DND-41 (cell line): ENCODE results near the gene ARL8A.

Experiments
- ATAC-seq: fragments of 200-7000 bp; cut with Tn5 transposase; 3 replicates; pipeline ENCODE4 v1.9.1; 2021; ENCODE audit warnings: low read depth; ENCODE audit not compliant: insufficient read depth
- DNase-seq: peaks from one replicate; pipeline ENCODE4 v3.0.0-alpha.2; 2020
- H2AFZ ChIP-seq: 2 replicates; pipeline ENCODE4 v1.6.0; 2012; ENCODE audit warnings: low read depth, low read length
- H3K27ac ChIP-seq: 2 replicates; pipeline ENCODE4 v1.5.1; 2012; ENCODE audit warnings: low read length, inconsistent platforms
- H3K27me3 ChIP-seq: fragments of 200-600 bp; sonication (generic); 2 replicates; pipeline ENCODE4 v1.6.0; 2012; ENCODE audit warnings: low read length, mild to moderate bottlenecking, inconsistent platforms; ENCODE audit not compliant: insufficient read depth, poor library complexity
- H3K36me3 ChIP-seq: 2 replicates; pipeline ENCODE4 v1.5.1; 2012; ENCODE audit warnings: low read length, inconsistent platforms; ENCODE audit not compliant: insufficient read depth
- H3K4me1 ChIP-seq: 2 replicates; pipeline ENCODE4 v1.5.1; 2012; ENCODE audit warnings: mild to moderate bottlenecking, low read length; ENCODE audit not compliant: insufficient read depth
- H3K4me2 ChIP-seq: 2 replicates; pipeline ENCODE4 v1.6.0; 2012; ENCODE audit warnings: mild to moderate bottlenecking, moderate library complexity, low read length, inconsistent platforms; ENCODE audit not compliant: insufficient read depth
- H3K4me3 ChIP-seq, 2 experiments: fragments of 200-600 bp in 1 of 2; shearing (Covaris generic) in 1 of 2; 2 replicates each; pipeline ENCODE4 v1.5.1; 2012 to 2016; ENCODE audit warnings: inconsistent platforms in 2 of 2, low read length in 2 of 2, mild to moderate bottlenecking in 2 of 2, low read depth in 1 of 2, moderate library complexity in 1 of 2
- H3K79me2 ChIP-seq: 2 replicates; pipeline ENCODE4 v1.6.0; 2012; ENCODE audit warnings: low read length, inconsistent platforms; ENCODE audit not compliant: insufficient read depth
- H3K9ac ChIP-seq: 2 replicates; pipeline ENCODE4 v1.6.0; 2012; ENCODE audit warnings: low read depth, mild to moderate bottlenecking, inconsistent platforms, low read length, moderate library complexity
- H3K9me3 ChIP-seq: 2 replicates; pipeline ENCODE4 v1.5.1; 2012; ENCODE audit warnings: low read length, moderate library complexity, mild to moderate bottlenecking, inconsistent platforms; ENCODE audit not compliant: insufficient read depth, severe bottlenecking
- H4K20me1 ChIP-seq: 2 replicates; pipeline ENCODE4 v1.6.0; 2012; ENCODE audit warnings: low read length; ENCODE audit not compliant: insufficient read depth
- EZH2 ChIP-seq: IDR thresholded peaks from 3 replicates; pipeline ENCODE4 v1.6.1; 2012; ENCODE audit warnings: borderline replicate concordance, low read depth, mild to moderate bottlenecking, moderate library complexity, low read length, inconsistent platforms; ENCODE audit not compliant: severe bottlenecking
- TF ChIP-seq, protein P1 (sequence below): IDR thresholded peaks from 2 replicates; pipeline ENCODE4 v1.5.1; 2012; ENCODE audit warnings: borderline replicate concordance, low read length, moderate library complexity, mild to moderate bottlenecking; ENCODE audit not compliant: poor library complexity, severe bottlenecking; ENCODE audit errors: extremely low read depth

The ARL8A gene

DNA sequence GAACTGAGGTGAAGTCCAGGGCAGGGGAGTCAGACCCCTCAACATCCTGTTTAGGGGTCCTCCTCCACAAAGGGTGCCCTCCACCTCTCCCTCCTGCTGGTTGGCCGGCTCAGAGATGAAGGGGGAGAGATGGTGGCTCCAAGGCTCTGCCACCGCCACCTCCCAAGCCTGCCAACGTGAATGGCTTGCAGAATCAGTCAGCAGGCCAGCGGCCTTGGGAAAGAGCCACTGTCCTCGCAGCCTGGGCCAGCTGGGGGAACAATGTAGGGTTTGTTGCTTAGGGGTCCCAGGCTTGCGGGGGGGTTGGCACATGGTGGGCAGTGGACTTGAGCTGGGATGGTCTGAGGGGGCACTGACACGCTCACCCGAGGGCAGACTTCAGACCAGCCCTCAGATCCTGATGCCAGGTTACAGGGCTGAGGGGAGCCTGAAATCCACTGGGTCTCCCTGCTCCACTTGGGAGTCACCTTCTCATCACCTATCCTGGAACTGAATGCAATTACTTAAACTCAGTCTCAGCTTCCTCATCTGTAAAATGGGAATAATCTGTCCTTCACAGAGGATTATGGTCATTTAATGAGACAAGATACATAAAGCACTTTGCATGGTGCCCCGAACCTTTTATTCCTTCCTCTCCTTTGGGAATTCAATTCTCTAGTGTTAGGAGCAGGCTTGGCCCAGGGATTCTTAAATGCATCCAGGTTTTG, 13.6 kb downstream of the ARL8A start:
- Histone ChIP-seq H3K4me2 (no peak overlapping the region), H3K4me1 (no peaks in the 10 kb centered on the region), H2AFZ (no peak overlapping the region), H3K9me3 (no peaks in the 10 kb centered on the region), H3K27ac (no peak overlapping the region), H4K20me1 (peaks cover 23% of the 10 kb centered on the region), H3K4me3 (no peak overlapping the region), H3K79me2 (no peaks in the 10 kb centered on the region), H3K36me3 (peaks cover 34% of the 10 kb centered on the region), H3K27me3 (peaks cover 5% of the 10 kb centered on the region), H3K9ac (no peak overlapping the region)
- ATAC-seq (no peak), DNase-seq (no peak)
- TF ChIP-seq EZH2, result no peak
- TF ChIP-seq, protein P1, sequence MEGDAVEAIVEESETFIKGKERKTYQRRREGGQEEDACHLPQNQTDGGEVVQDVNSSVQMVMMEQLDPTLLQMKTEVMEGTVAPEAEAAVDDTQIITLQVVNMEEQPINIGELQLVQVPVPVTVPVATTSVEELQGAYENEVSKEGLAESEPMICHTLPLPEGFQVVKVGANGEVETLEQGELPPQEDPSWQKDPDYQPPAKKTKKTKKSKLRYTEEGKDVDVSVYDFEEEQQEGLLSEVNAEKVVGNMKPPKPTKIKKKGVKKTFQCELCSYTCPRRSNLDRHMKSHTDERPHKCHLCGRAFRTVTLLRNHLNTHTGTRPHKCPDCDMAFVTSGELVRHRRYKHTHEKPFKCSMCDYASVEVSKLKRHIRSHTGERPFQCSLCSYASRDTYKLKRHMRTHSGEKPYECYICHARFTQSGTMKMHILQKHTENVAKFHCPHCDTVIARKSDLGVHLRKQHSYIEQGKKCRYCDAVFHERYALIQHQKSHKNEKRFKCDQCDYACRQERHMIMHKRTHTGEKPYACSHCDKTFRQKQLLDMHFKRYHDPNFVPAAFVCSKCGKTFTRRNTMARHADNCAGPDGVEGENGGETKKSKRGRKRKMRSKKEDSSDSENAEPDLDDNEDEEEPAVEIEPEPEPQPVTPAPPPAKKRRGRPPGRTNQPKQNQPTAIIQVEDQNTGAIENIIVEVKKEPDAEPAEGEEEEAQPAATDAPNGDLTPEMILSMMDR, result no peak

DNA sequence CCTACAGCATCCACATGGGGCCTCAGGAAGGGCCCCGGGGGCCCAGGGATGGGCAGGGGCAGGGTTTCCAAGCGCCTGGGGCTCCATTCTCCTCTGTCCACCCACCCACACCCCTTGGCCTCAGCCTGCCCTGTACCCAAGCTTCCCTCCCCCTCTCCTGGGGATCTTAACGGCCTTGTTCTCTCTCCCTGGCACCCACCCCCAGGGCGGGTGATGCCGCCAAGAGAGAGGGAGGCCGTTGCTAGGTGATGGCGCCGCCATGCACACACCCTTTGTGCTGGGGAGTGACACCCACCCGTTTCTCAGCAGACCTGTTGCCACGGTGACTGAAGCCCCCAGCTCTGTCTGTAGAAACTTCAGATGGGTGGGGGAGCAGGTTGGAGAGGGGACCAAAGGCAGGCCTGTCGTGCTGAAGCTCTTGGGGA, 14.2 kb downstream of the ARL8A start:
- peaks cover 5% of the 10 kb centered on the region for H3K27me3 ChIP-seq
- no peak overlapping the region for H2AFZ ChIP-seq
- no peak overlapping the region for H3K4me3 ChIP-seq
- H3K9ac ChIP-seq, result no peak overlapping the region
- no peak overlapping the region for H3K27ac ChIP-seq
- ATAC-seq (peak; percentile 18; the same call in 2 of the 3 replicates), DNase-seq (peak; percentile 30)
- H4K20me1 ChIP-seq, result peaks cover 17% of the 10 kb centered on the region
- H3K4me2 ChIP-seq, result no peak overlapping the region
- no peaks in the 10 kb centered on the region for H3K79me2 ChIP-seq
- peaks cover 27% of the 10 kb centered on the region for H3K36me3 ChIP-seq
- no peaks in the 10 kb centered on the region for H3K9me3 ChIP-seq
- TF ChIP-seq, protein P1, result no peak
- TF ChIP-seq EZH2, result no peak
- H3K4me1 ChIP-seq, result no peaks in the 10 kb centered on the region

DNA sequence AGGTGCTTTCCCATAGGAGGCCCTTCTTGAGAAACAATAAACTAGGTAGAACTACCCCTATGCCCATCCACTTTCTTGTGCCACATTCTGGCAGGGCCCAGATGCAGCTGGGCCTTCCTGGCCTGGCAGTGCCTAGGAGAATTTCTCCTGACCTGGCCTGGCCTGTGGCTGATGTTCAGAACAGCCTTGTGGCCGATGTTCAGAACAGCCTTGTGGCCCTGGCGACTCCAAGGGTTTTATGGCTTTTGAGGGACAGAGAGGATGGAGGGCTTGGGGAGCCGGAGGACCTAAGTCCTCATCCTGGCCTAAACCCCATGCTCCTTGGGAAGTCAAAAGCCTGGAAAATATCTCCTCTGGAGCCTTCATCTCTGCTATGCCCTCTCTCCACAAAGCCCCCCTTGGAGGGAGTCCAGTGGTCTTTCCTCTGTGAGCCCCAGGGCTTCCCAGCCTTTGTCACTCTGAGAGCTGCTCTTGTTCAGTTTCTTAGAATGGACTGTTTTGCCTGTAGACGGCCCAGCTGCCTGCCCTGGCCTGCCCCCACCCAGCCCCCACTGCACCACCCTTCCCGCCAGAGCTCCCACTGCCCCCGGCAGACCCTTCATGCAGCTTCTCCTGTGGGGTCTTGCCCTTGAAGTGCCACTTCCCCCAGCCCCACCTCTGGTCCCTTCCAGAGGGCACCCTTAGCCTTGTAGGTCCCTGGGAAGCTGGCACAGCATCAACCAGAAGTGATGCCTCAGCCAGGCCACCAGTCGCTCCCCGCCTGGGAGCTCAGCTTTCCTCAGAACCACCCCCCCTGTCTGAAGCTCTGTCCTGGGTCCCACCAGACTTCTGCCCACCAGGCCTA, 14.9 kb downstream of the ARL8A start:
- H3K4me3 ChIP-seq, result no peak overlapping the region
- no peaks in the 10 kb centered on the region for H3K79me2 ChIP-seq
- DNase-seq, result no peak
- no peak overlapping the region for H3K27ac ChIP-seq
- H2AFZ ChIP-seq, result no peak overlapping the region
- H4K20me1 ChIP-seq, result peaks cover 12% of the 10 kb centered on the region
- peaks cover 22% of the 10 kb centered on the region for H3K36me3 ChIP-seq
- H3K4me2 ChIP-seq, result no peak overlapping the region
- peak; percentile 34; the same call in 2 of the 3 replicates for ATAC-seq
- no peak for TF ChIP-seq EZH2
- TF ChIP-seq, protein P1, result no peak
- H3K9me3 ChIP-seq, result no peaks in the 10 kb centered on the region
- no peak overlapping the region for H3K9ac ChIP-seq
- peaks cover 5% of the 10 kb centered on the region for H3K27me3 ChIP-seq
- no peaks in the 10 kb centered on the region for H3K4me1 ChIP-seq
